Karpas-422 (cell line): ENCODE results near the gene PGC. TPM values are rescaled to one million over a fixed set of nuclear protein-coding genes. Genes with fewer than 3 reads are reported as not detected.

Source experiments
- DNase-seq: peaks from one replicate; pipeline ENCODE4 v3.0.0-alpha.2; 2015
- H2AFZ ChIP-seq: fragments of 200-600 bp; sonication (generic); 2 replicates; pipeline ENCODE4 v1.6.1; 2014; ENCODE audit warnings: antibody characterized with exemption, low read length, mixed read lengths
- H3K27ac ChIP-seq: fragments of 200-600 bp; sonication (generic); 2 replicates; pipeline ENCODE4 v1.5.1; 2014; ENCODE audit warnings: mild to moderate bottlenecking, low read length, moderate library complexity
- H3K27me3 ChIP-seq: fragments of 200-600 bp; sonication (generic); 2 replicates; pipeline ENCODE4 v1.6.1; 2014; ENCODE audit warnings: low read length, mixed read lengths
- H3K36me3 ChIP-seq: fragments of 200-600 bp; sonication (generic); 2 replicates; pipeline ENCODE4 v1.6.1; 2014; ENCODE audit warnings: low read length, mixed read lengths; ENCODE audit not compliant: insufficient read depth
- H3K4me1 ChIP-seq: fragments of 200-600 bp; sonication (generic); 2 replicates; pipeline ENCODE4 v1.6.1; 2014; ENCODE audit warnings: mild to moderate bottlenecking, low read length, mixed read lengths
- H3K4me2 ChIP-seq: fragments of 200-600 bp; sonication (generic); 2 replicates; pipeline ENCODE4 v1.6.1; 2014; ENCODE audit warnings: low read length, low read depth, mild to moderate bottlenecking; ENCODE audit not compliant: poor library complexity, severe bottlenecking
- H3K4me3 ChIP-seq: fragments of 200-600 bp; sonication (generic); 2 replicates; pipeline ENCODE4 v1.5.1; 2014; ENCODE audit warnings: mild to moderate bottlenecking, antibody characterized with exemption, low read length, mixed read lengths
- H3K79me2 ChIP-seq: fragments of 200-600 bp; sonication (generic); 2 replicates; pipeline ENCODE4 v1.6.1; 2014; ENCODE audit warnings: mild to moderate bottlenecking, low read length, mixed read lengths
- H3K9ac ChIP-seq: fragments of 200-600 bp; sonication (generic); 2 replicates; pipeline ENCODE4 v1.6.0; 2014; ENCODE audit warnings: low read length
- H3K9me2 ChIP-seq: fragments of 200-600 bp; sonication (generic), shearing (Covaris generic); replicated peaks from 2 replicates; pipeline ENCODE4 v1.6.0; 2014; ENCODE audit warnings: mild to moderate bottlenecking, low read length, moderate library complexity; ENCODE audit not compliant: insufficient read depth
- H3K9me3 ChIP-seq: fragments of 300-700, 200-600 bp; sonication (generic); 2 replicates; pipeline ENCODE4 v1.6.1; 2014; ENCODE audit warnings: low read length, mixed read lengths
- H4K20me1 ChIP-seq: fragments of 200-600 bp; sonication (generic); 2 replicates; pipeline ENCODE4 v1.6.1; 2014; ENCODE audit warnings: mild to moderate bottlenecking, antibody characterized with exemption, low read length, low read depth; ENCODE audit not compliant: insufficient read depth
- total RNA-seq: library from RNA; depleted of rRNA; stranded (reverse); fragments of >200 nt; shearing (Covaris generic); gene quantifications from 2 replicates; pipeline ENCODE4 v1.2.3, GENCODE V29; 2014; ENCODE audit warnings: low replicate concordance

Gene PGC
- total RNA-seq, 1 experiment from 2014 or later = not detected

DNA sequence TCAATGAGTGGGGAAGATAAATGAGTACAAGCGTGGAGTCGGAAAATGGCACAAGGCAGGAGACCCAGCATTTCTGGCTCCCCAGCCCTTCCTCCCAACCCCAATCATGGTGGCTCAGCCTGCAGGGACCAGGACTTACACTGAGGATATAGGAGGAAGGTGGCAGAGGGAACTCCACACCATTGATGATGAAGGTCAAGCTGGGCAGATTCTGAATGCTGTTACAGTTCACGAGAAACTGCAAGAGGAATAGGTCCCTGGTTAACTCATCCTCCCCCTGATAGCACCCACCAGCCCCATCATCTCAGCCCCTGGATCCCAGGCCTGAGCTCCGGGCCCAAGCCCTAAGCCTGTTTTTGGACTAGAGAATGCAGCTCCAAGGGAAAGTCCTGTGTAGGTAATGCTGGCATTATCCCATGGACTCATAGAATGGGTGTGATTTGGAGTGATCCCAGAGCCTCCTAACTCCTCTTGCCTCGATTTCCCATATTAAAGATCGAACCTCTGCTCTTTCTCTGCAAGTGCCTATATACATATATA lies 9.5 kb downstream of the PGC start:
- peaks cover 20% of the 10 kb centered on the region for H3K4me1 ChIP-seq
- H4K20me1 ChIP-seq = no peaks in the 10 kb centered on the region
- H3K27ac ChIP-seq = no peak overlapping the region
- no peak overlapping the region for H3K4me2 ChIP-seq
- H3K27me3 ChIP-seq = no peaks in the 10 kb centered on the region
- DNase-seq = no peak
- H2AFZ ChIP-seq = no peak overlapping the region
- H3K9ac ChIP-seq = no peak overlapping the region
- H3K4me3 ChIP-seq = no peak overlapping the region
- H3K9me3 ChIP-seq = no peaks in the 10 kb centered on the region
- no peaks in the 10 kb centered on the region for H3K36me3 ChIP-seq
- H3K9me2 ChIP-seq = no peaks in the 10 kb centered on the region
- peaks cover 9% of the 10 kb centered on the region for H3K79me2 ChIP-seq

DNA sequence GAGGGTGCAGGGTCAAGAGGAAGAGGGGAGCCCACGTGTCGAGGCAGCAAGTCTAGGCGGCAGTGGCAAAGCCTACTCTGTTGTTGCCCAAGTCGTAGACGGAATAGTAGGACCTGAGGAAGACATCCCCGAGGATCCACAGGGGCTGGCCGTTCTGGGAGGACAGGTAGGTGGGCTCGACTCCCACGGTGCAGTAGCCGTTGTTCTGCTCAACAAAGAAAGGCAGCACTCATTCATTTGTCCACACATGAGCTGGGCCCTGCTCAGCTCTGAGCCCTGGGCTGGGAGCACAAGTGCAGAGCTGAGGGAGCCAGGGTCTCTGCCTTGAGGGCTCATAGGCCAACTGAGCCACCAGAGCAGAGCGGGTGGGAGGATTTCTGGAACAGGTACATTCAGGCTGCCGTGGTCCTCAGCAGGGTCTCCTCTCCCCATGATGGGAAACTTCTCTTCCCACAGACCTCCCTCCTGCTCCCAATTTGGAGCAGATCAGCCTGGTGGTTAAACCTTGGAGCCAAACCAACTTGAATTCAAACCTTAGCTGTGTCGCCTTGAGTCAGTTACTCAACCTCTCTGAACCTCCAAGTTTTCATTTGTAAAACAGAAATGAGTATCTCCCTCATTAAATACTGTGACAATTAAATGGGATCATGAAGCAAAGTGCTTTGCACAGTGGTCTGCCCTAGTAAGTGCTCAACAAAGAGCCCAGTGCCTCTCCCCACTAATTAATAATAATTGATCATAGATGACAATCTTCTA lies 10.2 kb downstream of the PGC start:
- H3K4me2 ChIP-seq = no peak overlapping the region
- no peaks in the 10 kb centered on the region for H4K20me1 ChIP-seq
- H3K36me3 ChIP-seq = no peaks in the 10 kb centered on the region
- no peak overlapping the region for H3K9ac ChIP-seq
- H3K9me2 ChIP-seq = no peaks in the 10 kb centered on the region
- H3K9me3 ChIP-seq = no peaks in the 10 kb centered on the region
- H3K27ac ChIP-seq = no peak overlapping the region
- no peak overlapping the region for H2AFZ ChIP-seq
- no peak overlapping the region for H3K4me3 ChIP-seq
- peaks cover 26% of the 10 kb centered on the region for H3K4me1 ChIP-seq
- no peaks in the 10 kb centered on the region for H3K27me3 ChIP-seq
- H3K79me2 ChIP-seq = peaks cover 16% of the 10 kb centered on the region
- DNase-seq = no peak

GRCh38 chr6:41736186-41736733 lies 10.9 kb downstream of the PGC start:
- no peak for DNase-seq
- H3K9ac ChIP-seq = no peak overlapping the region
- no peak overlapping the region for H2AFZ ChIP-seq

DNA sequence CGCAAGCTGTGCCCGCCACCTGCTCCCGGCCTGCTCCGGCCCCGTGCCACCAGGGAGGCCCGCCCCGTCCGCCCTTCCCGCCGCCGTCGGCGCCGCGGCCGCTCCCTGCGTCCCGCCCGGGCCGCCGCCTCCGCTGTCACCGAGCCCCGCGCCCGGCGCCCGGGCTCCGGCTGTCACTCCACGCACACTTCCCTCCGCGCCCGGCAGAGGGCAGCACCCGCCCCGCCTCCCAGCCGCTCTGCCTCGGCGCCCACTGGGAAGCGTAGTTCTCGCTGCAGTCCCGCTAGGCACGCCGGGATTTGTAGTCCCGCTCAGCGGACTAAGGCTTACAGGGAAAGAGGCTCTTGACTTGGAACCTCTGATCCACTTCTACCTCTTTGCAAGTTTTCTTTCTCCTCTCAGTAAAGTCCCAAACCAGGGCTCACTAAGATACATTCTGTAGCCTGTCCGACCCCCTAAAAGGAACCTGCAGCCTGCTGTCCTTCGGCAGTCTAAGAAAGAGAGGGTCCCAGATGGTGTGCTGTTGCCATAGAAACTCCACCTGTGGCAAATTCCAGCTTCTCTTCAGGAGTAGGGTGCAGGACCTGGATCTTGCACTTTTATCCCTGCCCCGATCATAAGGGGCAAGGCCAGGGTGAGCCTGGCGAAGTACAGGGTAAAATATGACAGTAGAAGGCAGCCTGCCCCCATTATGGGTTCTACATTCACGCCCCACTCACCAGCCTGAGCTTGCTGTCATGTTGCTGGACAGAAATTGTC lies 11.6 kb downstream of the PGC start, which contains the start of gene TFEB:
TFEB (minus strand) TSS at position 182 of the 759 bp plus-strand sequence. CDS start 44,395 bp downstream, outside the sequence.
- Histone ChIP-seq H3K9me2 (no peaks in the 10 kb centered on the region), H4K20me1 (no peaks in the 10 kb centered on the region), H3K79me2 (peaks cover 29% of the 10 kb centered on the region), H3K4me1 (peaks cover 40% of the 10 kb centered on the region), H3K4me3 (peak within 1 kb of the TSS; percentile 73), H2AFZ (no peak within 1 kb of the TSS), H3K27me3 (no peaks in the 10 kb centered on the region), H3K9me3 (no peaks in the 10 kb centered on the region), H3K9ac (peak within 1 kb of the TSS; percentile 89), H3K4me2 (peak within 1 kb of the TSS; percentile 76), H3K27ac (peak within 1 kb of the TSS; percentile 99), H3K36me3 (no peaks in the 10 kb centered on the region)
- DNase-seq = peak; percentile 96

More at GRCh38 chr6:41736186-41736733, 10.9 kb downstream of the PGC start:
- Histone ChIP-seq H4K20me1 (no peaks in the 10 kb centered on the region), H3K27me3 (no peaks in the 10 kb centered on the region), H3K4me2 (peak overlapping the region; percentile 53), H3K4me1 (peaks cover 33% of the 10 kb centered on the region), H3K79me2 (peaks cover 23% of the 10 kb centered on the region), H3K4me3 (0 out of 2 replicates have a peak overlapping the region, but pooled peaks have one; percentile 15), H3K36me3 (no peaks in the 10 kb centered on the region), H3K27ac (no peak overlapping the region), H3K9me3 (no peaks in the 10 kb centered on the region), H3K9me2 (no peaks in the 10 kb centered on the region)

- Histone ChIP-seq H3K4me1 (peaks cover 48% of the 10 kb centered on the region), H3K4me3 (peak overlapping the region; percentile 73), H3K9ac (peak overlapping the region; percentile 89), H3K27me3 (no peaks in the 10 kb centered on the region), H3K36me3 (no peaks in the 10 kb centered on the region), H3K9me2 (no peaks in the 10 kb centered on the region), H3K27ac (peak overlapping the region; percentile 99), H3K4me2 (peak overlapping the region; percentile 76), H3K79me2 (peaks cover 37% of the 10 kb centered on the region), H2AFZ (no peak overlapping the region), H3K9me3 (no peaks in the 10 kb centered on the region), H4K20me1 (no peaks in the 10 kb centered on the region)
- peak; percentile 96 for DNase-seq
These were observed 12.4 kb downstream of the PGC start for GRCh38 chr6:41734666-41735426.

GRCh38 chr6:41733707-41734665 lies 13.2 kb downstream of the PGC start:
- no peak overlapping the region for H2AFZ ChIP-seq
- no peaks in the 10 kb centered on the region for H3K9me3 ChIP-seq
- no peaks in the 10 kb centered on the region for H3K9me2 ChIP-seq
- DNase-seq = peak; percentile 97
- no peaks in the 10 kb centered on the region for H3K36me3 ChIP-seq
- peak overlapping the region; percentile 89 for H3K9ac ChIP-seq
- H3K27ac ChIP-seq = peak overlapping the region; percentile 99
- peaks cover 56% of the 10 kb centered on the region for H3K4me1 ChIP-seq
- H3K4me2 ChIP-seq = peak overlapping the region; percentile 76
- H3K4me3 ChIP-seq = peak overlapping the region; percentile 73
- H3K27me3 ChIP-seq = no peaks in the 10 kb centered on the region
- H4K20me1 ChIP-seq = no peaks in the 10 kb centered on the region
- H3K79me2 ChIP-seq = peaks cover 45% of the 10 kb centered on the region

DNA sequence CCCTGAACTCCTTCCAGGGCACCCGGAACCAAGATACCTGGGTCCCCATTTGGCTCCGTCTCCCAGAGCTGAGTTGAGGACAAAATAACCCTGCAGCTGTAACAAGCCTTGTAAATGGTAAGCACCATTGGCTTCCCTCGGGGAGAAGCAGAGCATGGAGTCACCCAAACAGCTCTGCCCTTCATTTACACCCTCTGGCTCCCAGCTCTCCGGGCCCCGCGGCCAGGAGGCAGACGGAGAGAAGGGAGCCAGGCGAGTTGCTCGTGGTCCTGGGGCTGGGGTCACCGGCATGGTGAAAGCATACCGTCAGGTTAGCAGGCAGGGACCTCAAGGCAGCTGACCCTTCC lies 13.9 kb downstream of the PGC start:
- H3K36me3 ChIP-seq = no peaks in the 10 kb centered on the region
- peak overlapping the region; percentile 99 for H3K27ac ChIP-seq
- H3K9me3 ChIP-seq = no peaks in the 10 kb centered on the region
- DNase-seq = peak; percentile 74
- peaks cover 63% of the 10 kb centered on the region for H3K4me1 ChIP-seq
- peak overlapping the region; percentile 76 for H3K4me2 ChIP-seq
- H4K20me1 ChIP-seq = no peaks in the 10 kb centered on the region
- H3K4me3 ChIP-seq = peak overlapping the region; percentile 73
- no peak overlapping the region for H2AFZ ChIP-seq
- H3K79me2 ChIP-seq = peaks cover 52% of the 10 kb centered on the region
- no peaks in the 10 kb centered on the region for H3K9me2 ChIP-seq
- H3K9ac ChIP-seq = peak overlapping the region; percentile 89
- H3K27me3 ChIP-seq = no peaks in the 10 kb centered on the region
